Tibial nerve (tissue), 4 donors: ENCODE measurements around the gene ZNF407. TPM values are rescaled to one million over a fixed set of nuclear protein-coding genes. Genes with fewer than 3 reads are reported as not detected.

Experiments
- DNase-seq, 2 donors: peaks; one replicate each; pipeline ENCODE4 v3.0.0-alpha.2; 2019; ENCODE audit warnings: low spot score in 2 of 2
- H3K27ac ChIP-seq, 4 donors: fragments of 200-600 bp; sonication (generic) in 3 of 4; one replicate each; pipeline ENCODE4 v1.5.1; 2017 to 2019; ENCODE audit warnings: mild to moderate bottlenecking in 1 of 4
- H3K27me3 ChIP-seq, 2 donors: fragments of 200-600 bp; sonication (generic) in 1 of 2; one replicate each; pipeline versions ENCODE4 v1.5.1 to v1.6.0; 2017 to 2019
- H3K36me3 ChIP-seq, 3 donors: fragments of 200-600 bp; sonication (generic); one replicate each; pipeline ENCODE4 v1.5.1; 2018 to 2019
- H3K4me1 ChIP-seq, 4 donors: fragments of 200-600 bp; sonication (generic) in 3 of 4; one replicate each; pipeline ENCODE4 v1.5.1; 2017 to 2019
- H3K4me3 ChIP-seq, 4 donors: fragments of 200-600 bp; sonication (generic) in 3 of 4; one replicate each; pipeline ENCODE4 v1.5.1; 2017 to 2019; ENCODE audit warnings: mild to moderate bottlenecking in 1 of 4, moderate library complexity in 1 of 4
- H3K9me3 ChIP-seq, 4 donors: fragments of 200-600 bp; sonication (generic) in 3 of 4; one replicate each; pipeline ENCODE4 v1.5.1; 2017 to 2019
- EP300 ChIP-seq, 2 donors: sonication (generic); formaldehyde crosslinking; IDR thresholded peaks; one replicate each; pipeline ENCODE4 v1.6.1; 2017; ENCODE audit warnings: antibody characterized with exemption in 2 of 2, mild to moderate bottlenecking in 1 of 2
- POLR2A ChIP-seq, 2 donors: fragments of 450-650 bp; IDR thresholded peaks; one replicate each; pipeline ENCODE4 v1.6.1; 2017; ENCODE audit warnings: antibody characterized with exemption in 2 of 2, mild to moderate bottlenecking in 2 of 2, moderate library complexity in 2 of 2
- WGBS, 2 donors: methylation state at CpG; one replicate each; pipeline ENCODE4 v1.1.5; 2018; 5-methylcytosine and 5-hydroxymethylcytosine counted together
- total RNA-seq, 4 donors: library from RNA; depleted of rRNA; stranded (reverse); fragments of >200 nt; gene quantifications; one replicate each; pipeline ENCODE4 v1.1.0, GENCODE V29; 2016
- TF ChIP-seq, protein P1 (sequence below), 5 experiments: fragments of 200-600 bp in 3 of 5; fragments of 450-650 bp in 2 of 5; sonication (generic) in 3 of 5; IDR thresholded peaks; one replicate each; pipeline ENCODE4 v1.5.1; 2016 to 2019; ENCODE audit warnings: antibody characterized with exemption in 5 of 5, mild to moderate bottlenecking in 3 of 5, moderate library complexity in 2 of 5

Gene ZNF407
- total RNA-seq, 4 donors from 2014 or later = 18.6 to 22.8 (median 19.6) TPM

DNA sequence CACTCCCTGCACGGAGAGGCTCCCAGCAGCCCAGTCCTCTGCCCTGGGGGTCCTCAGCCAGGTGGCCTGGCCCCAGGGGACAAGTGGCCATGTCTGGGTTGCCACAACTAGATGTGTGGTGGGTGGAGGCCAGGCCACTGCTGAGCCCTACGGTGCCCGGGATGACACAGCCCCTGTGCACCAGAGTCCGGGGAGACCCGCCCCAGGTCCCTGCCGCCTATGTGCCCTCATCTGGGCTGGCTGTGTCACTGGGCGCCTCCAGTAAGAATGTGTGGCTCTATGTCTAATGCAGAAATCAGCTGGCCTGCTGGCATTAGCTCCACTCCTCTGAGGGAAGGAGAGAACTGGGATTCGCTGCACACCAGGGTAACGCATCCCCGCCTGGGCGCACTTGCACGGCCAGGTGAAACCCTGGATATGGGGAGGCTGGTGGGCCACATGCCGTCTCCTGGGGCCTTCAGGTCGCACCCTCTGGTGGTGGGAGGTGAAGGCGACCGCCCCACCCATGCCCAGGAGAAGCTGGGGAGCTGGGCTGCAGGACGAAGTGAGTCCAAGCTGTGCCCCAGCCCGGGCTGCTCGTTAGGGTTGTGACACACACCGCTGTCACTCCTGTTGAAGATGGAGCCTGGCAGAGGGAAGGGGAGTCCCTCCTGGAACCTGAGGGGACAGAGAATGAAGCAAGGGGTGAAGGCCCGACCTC is 475.2 kb downstream of the ZNF407 start:
- H3K4me1 ChIP-seq = peaks cover 0 to 8% (median 0%) of the 10 kb centered on the region in 4 donors
- DNase-seq = no peak
- H3K27me3 ChIP-seq = no peaks in the 10 kb centered on the region
- no peak for TF ChIP-seq POLR2A (IDR thresholded peaks at IDR 0.05)
- TF ChIP-seq EP300 (IDR thresholded peaks at IDR 0.05) = no peak
- TF ChIP-seq, protein P1, sequence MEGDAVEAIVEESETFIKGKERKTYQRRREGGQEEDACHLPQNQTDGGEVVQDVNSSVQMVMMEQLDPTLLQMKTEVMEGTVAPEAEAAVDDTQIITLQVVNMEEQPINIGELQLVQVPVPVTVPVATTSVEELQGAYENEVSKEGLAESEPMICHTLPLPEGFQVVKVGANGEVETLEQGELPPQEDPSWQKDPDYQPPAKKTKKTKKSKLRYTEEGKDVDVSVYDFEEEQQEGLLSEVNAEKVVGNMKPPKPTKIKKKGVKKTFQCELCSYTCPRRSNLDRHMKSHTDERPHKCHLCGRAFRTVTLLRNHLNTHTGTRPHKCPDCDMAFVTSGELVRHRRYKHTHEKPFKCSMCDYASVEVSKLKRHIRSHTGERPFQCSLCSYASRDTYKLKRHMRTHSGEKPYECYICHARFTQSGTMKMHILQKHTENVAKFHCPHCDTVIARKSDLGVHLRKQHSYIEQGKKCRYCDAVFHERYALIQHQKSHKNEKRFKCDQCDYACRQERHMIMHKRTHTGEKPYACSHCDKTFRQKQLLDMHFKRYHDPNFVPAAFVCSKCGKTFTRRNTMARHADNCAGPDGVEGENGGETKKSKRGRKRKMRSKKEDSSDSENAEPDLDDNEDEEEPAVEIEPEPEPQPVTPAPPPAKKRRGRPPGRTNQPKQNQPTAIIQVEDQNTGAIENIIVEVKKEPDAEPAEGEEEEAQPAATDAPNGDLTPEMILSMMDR (IDR thresholded peaks at IDR 0.05) = no peak
- H3K4me3 ChIP-seq = no peak overlapping the region
- H3K9me3 ChIP-seq = peaks cover 0 to 87% (median 0%) of the 10 kb centered on the region in 4 donors
- WGBS, 2 donors = 91 to 92% methylated on average over 15 to 21 of the region's 21 CpGs
- no peak overlapping the region for H3K27ac ChIP-seq
- no peaks in the 10 kb centered on the region for H3K36me3 ChIP-seq

DNA sequence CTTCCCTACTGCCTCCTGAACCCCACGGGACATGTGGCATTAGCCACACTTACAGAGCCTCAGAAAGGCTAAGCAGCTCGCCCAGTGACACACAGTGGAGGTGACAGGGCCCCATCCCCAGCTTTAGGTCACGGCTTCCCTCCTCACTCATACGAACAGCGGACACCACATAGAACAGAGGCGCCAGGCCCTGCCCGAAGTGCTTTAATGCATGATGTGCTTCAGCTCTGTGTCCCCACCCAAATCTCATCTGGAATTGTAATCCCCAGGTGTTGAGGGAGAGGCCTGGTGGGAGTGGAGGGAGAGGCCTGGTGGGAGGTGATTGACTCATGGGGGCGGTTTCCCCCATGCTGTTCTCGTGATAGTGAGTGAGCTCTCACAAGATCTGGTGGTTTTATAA is 476.0 kb downstream of the ZNF407 start:
- no peak overlapping the region for H3K4me3 ChIP-seq
- peaks cover 0 to 93% (median 0%) of the 10 kb centered on the region in 4 donors for H3K9me3 ChIP-seq
- H3K27ac ChIP-seq = no peak overlapping the region
- whole genome bisulfite sequencing, 2 donors = 90 to 91% methylated on average over 8 to 9 of the region's 9 CpGs
- no peaks in the 10 kb centered on the region for H3K36me3 ChIP-seq
- DNase-seq = no peak
- H3K27me3 ChIP-seq = no peaks in the 10 kb centered on the region
- TF ChIP-seq, protein P1 (IDR thresholded peaks at IDR 0.05) = no peak
- TF ChIP-seq EP300 (IDR thresholded peaks at IDR 0.05) = no peak
- peaks cover 0 to 8% (median 0%) of the 10 kb centered on the region in 4 donors for H3K4me1 ChIP-seq

DNA sequence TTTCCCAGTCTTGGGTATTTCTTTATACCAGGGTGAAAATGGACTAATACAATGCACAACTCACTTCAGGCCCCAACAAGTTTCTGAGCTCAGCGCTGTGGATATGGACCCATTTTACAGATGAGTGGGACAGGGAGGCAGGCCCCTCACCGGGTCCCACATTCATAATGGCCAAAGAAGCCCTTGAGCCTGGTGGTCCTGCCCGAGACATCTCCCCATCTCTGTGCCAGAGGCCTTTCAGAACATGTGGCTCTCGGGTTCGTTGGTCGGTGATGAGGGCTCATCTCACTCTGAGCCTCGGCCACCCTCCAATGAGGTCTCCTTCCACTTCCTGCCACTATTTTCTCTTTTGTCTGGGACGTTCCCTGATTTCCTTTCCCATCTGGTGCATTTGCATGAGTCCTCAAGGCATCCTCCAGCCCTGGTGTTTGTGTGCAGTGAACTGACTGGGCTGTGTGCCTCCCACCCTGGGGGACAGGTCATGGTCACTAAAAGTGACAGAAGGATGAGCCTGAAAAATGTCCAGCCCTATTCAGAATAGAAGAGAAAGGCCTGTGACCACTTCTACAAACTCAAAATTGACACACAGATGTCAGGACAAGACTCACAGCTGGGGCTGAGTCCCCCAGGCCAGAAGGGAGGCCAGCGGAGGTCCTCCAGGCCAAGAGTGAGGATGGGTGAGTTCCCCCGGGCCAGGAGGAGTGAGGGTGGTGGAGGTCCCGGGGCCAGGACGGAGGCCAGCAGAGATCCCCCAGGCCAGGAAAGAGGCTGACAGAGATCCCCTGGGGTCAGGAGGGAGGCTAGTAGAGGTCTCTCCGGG is 476.7 kb downstream of the ZNF407 start:
- H3K27me3 ChIP-seq = no peaks in the 10 kb centered on the region
- TF ChIP-seq POLR2A (IDR thresholded peaks at IDR 0.05) (no peak), EP300 (IDR thresholded peaks at IDR 0.05) (no peak)
- TF ChIP-seq, protein P1 (IDR thresholded peaks at IDR 0.05) = no peak
- DNase-seq = no peak
- H3K9me3 ChIP-seq = peaks cover 0 to 94% (median 0%) of the 10 kb centered on the region in 4 donors
- H3K27ac ChIP-seq = no peak overlapping the region
- 81 to 87% methylated on average over 12 to 13 of the region's 13 CpGs for WGBS, 2 donors
- H3K4me1 ChIP-seq = peaks cover 0 to 8% (median 0%) of the 10 kb centered on the region in 4 donors
- no peak overlapping the region for H3K4me3 ChIP-seq
- H3K36me3 ChIP-seq = no peaks in the 10 kb centered on the region

DNA sequence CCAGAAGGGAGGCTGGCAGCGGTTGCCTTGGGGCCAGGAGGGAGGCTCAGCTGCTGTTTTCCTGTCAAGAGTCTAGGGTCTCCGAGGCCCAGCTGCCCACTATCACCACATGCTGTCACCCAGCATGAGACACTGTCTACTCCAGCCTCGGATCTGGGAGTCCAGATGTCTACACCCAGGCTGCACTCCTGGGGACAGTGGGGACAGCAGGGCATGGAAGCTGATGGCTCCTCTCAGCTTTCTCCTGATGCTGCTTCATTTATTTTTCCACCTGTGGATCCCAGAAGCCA is 477.3 kb downstream of the ZNF407 start:
- TF ChIP-seq, protein P1 (IDR thresholded peaks at IDR 0.05) = no peak
- TF ChIP-seq POLR2A (IDR thresholded peaks at IDR 0.05) (no peak), EP300 (IDR thresholded peaks at IDR 0.05) (no peak)
- peaks cover 0 to 90% (median 0%) of the 10 kb centered on the region in 4 donors for H3K9me3 ChIP-seq

DNA sequence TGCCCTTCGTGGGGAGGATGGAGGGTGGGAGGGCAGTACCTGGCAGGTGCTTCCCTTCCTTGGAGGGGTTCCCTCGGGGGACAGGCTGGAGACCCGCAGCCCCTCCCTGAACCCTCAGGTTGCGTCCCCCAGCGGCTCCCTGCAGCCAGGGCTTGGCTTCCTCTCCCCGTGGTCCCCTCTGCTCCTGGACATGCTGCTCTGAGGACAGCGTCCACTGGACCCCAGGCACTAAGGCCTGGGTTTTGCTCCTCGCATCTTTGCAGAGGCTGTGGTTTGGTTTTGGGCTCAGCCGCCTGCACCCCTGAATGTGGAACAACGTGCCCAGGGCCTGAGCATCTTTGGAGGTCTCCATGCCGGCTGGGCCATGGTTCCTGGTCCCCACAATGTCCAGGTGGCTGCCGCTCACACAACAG is 477.8 kb downstream of the ZNF407 start:
- no peak overlapping the region for H3K4me3 ChIP-seq
- H3K4me1 ChIP-seq = peaks cover 0 to 2% (median 0%) of the 10 kb centered on the region in 4 donors
- H3K36me3 ChIP-seq = no peaks in the 10 kb centered on the region
- H3K9me3 ChIP-seq = peaks cover 0 to 87% (median 0%) of the 10 kb centered on the region in 4 donors
- TF ChIP-seq, protein P1 (IDR thresholded peaks at IDR 0.05) = no peak
- TF ChIP-seq EP300 (IDR thresholded peaks at IDR 0.05) (no peak), POLR2A (IDR thresholded peaks at IDR 0.05) (no peak)
- no peaks in the 10 kb centered on the region for H3K27me3 ChIP-seq
- no peak overlapping the region for H3K27ac ChIP-seq
- 94 to 98% methylated on average over 10 to 12 of the region's 12 CpGs for WGBS, 2 donors
- DNase-seq = no peak

More for the DNA sequence above, 477.3 kb downstream of the ZNF407 start:
- WGBS, 2 donors = 77 to 90% methylated on average over 3 of the region's 3 CpGs
- Histone ChIP-seq H3K27me3 (no peaks in the 10 kb centered on the region), H3K4me3 (no peak overlapping the region), H3K4me1 (peaks cover 0 to 7% (median 0%) of the 10 kb centered on the region in 4 donors), H3K27ac (no peak overlapping the region), H3K36me3 (no peaks in the 10 kb centered on the region)
- no peak for DNase-seq
